HG02678 (cell line): ENCODE measurements around the gene TFDP3.

Experiments
- ATAC-seq: cut with Tn5 transposase; IDR thresholded peaks from one replicate; pipeline ENCODE4 v1.9.1; 2021; ENCODE audit warnings: mild to moderate bottlenecking, moderate library complexity; ENCODE audit not compliant: unreplicated experiment

TFDP3 gene

DNA sequence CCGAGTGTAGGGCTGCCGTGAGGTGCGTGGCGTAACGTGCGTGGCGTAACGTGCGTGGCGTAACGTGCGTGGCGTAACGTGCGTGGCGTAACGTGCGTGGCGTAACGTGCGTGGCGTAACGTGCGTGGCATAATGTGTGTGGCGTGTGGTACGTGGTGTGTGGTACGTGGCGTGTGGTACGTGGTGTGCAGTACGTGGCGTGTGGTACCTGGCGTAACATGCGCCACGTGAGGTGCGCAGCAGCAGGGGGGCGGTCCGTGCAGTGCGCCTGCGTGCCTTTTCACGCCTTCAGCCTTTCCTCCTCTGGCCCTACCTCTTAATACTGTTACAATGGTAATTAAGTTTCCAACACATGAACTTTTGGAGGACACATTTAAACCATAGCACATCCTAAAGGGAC is at the start of gene TFDP3:
Gene TFDP3, minus strand, starts transcription at position 26 of the 400 bp plus-strand sequence. CDS start 95 bp downstream, outside the sequence.
- no peak for ATAC-seq

DNA sequence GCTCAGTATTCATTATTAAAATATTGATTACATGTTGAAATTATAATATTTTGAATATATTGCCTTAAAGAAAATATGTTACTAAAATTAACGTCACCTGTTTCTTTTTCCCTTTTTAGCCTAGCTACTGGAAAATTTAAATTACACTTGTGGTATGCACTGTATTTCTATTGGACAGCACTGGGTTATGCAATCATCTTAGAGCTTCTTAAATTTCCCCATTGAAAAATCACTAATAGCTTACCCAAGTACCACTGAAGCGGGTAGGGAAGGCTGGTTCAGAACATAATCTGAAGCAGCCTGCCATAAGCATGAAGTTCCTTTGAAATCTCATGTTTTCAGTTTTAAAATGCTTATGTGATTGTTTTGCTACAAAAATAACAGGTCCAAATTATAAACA is 49.5 kb upstream of the TFDP3 start:
- ATAC-seq = no peak

- ATAC-seq = no peak
Observed at GRCh38 chrX:133265331-133265730, 47.2 kb upstream of the TFDP3 start.

- ATAC-seq = no peak
Observed at GRCh38 chrX:133258481-133258880, 40.3 kb upstream of the TFDP3 start.

GRCh38 chrX:133254666-133255065 is 36.5 kb upstream of the TFDP3 start:
- ATAC-seq = no peak

DNA sequence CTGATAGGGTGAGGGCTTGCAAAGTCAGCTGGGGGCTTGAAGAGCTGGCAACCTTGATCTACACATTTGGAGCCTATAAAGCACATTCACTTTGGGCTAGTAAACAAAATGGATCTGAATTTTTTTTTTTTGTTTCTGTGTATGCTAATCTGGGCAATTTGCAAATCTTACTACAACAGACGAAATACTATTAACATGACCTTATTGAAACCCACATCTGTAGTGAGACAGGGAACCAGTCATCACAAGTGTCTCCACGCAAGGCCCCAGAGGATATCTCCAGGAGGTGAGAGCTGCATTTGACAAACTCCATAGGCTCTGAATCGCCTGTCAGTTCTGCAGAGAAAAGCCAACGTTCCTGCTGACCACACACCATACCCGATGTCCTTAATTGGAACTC is 33.0 kb upstream of the TFDP3 start:
- no peak for ATAC-seq

DNA sequence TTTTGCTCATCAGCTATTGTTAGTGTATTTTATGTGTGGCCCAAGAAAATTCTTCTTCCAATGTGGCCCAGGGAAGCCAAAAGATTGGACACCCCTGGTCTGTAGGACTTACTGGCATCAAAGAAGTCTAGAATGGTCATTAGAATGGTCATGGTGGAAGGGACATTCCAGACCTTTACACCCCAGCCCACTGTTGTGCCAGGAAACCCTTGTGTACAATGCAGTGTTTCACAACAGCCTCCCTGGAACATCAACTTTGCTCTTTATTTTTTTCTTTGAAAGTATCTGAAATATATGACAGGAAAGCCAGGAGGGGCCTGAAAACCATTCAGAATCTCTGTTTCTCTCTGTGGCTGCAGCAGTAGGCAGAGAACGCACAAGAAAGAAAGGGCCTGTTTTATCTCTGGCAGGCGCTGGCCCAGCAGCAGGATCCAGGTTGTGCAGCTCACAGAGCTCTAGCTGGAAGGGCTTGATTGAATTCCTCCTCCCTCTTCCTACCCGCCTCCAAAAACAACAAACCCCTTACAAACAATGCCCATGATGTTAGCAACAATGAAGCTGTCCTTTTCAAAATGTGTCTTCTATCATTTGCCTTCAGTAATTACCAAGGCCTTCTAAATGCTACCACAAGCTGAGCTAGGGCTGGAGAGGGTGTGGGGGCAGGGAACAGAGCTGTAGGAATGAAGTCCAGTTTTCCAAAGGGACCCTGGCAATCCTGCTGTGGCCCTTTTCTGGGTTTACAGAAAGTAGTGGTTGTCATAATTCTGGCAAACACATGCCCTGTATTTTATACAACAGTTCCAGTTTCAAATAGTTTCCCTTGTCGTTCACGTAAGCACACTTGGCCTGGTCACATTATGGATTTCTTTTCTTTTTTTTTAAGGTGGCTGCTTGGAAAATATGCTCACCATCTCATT is 32.3 kb upstream of the TFDP3 start:
- no peak for ATAC-seq

DNA sequence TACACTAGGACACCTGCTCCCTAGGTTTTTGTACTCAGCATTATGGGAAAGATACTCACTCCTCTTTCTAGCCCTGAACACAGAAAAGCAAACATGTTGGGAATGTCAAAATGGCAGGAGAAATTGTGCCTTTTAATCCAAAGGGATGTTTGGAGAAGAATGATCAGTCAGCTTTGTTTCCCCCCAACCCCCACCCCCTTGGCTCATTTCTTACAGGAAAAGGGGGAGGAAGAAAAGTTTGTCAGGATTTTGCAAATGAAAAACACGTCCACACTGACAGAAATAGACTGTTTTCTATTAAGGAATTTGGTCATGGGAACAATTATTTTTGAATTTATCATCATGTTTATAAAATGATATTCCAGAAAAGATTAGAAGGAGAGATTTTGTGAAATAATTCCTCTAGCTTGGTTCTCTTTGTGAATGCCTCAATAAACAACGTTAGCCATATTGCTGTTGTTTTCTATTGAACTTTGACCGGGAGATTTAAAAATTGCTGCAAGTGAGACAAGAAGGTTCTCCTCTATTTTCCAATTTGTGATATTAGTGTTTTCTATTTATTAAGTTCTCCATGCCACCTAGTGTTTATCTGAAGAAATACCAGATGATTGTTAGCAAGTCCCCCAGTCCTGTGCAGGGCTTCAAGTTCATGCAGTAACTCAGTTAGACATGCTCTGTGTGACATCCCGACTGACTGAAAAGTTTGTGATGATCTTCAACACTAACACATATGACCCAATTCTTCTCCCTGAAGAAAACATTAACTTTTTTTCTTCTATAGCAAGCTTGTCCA is 31.3 kb upstream of the TFDP3 start:
- ATAC-seq = no peak

DNA sequence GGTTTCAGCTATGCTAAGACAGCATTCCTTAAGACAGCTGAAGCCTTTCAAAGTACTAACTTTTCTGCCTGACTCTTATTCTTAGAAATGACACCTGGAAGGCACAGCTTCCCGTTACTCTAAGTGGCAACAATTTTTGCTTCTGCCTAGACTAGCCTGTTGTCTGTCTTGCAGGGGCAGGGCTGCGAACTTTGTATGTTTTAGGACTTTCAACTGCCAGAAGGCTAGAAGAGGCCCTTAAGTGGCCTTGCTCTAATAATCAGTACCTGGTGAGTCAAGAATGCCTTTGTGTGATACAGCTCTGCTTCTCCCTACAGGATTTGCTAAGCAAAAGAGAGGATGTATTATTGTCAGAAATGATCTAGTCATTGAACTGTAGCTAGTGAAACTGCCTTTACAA is 30.0 kb upstream of the TFDP3 start:
- no peak for ATAC-seq

DNA sequence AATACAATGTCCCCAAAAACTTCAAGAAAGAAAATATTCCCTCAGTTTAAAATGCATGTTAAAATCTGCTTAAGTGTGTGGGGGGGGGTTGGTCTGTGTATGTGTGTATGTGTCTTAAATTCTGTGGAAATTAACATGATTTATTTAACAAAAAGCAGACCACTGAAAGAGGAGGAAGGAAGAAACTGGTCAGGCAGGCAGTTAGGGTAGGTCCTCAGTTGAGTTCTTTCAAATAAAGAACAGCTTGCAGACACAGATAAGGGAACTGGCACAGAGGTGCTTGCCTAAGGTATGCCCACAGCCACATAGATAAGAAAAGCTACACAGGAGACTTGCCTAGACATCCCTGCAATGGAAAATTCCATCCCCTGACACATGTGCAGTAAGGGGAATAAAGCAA is 28.8 kb upstream of the TFDP3 start:
- no peak for ATAC-seq

- no peak for ATAC-seq
Observed at GRCh38 chrX:133235830-133236229, 17.7 kb upstream of the TFDP3 start.

DNA sequence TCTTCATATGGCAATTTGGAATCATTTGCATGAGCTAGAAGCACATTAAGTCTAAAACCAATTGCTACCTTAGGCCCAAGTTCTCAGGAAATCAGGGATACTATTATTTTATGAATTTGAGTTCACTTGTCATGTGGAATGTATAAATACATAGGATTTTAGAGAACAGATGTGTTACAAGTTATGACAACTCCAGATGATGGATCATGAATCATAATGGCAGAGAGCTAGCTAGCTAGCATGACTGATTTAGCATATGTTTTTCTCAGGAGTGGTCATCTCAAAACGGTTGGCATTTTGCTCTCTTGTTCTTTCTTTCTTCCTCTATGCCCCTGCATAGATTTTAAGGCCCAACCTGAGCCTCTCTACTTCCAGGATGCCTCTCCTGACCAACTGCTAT is 14.2 kb upstream of the TFDP3 start:
- ATAC-seq = no peak

DNA sequence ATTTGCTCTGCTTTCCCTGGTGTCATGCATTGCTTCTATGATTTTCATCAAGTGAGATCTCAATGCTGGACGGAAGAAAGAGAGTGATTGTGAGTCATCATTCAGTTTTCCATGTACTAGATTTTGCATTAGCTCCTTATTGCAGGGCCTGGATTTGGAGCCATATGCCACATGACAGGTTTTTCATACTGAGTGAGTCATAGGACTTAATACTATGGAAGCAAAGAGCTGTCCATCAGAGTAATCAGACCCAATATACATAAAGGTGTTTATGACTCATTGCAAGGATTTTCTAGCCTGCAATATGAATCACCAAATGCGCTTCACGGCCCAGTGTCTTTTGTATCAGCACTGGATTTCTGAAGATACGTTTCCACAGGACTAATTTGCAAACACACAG is 11.2 kb upstream of the TFDP3 start:
- ATAC-seq = no peak

GRCh38 chrX:133215747-133216146 is 2.4 kb downstream of the TFDP3 start:
- no peak for ATAC-seq

- ATAC-seq = no peak
Observed at GRCh38 chrX:133215017-133215416, 3.1 kb downstream of the TFDP3 start.

DNA sequence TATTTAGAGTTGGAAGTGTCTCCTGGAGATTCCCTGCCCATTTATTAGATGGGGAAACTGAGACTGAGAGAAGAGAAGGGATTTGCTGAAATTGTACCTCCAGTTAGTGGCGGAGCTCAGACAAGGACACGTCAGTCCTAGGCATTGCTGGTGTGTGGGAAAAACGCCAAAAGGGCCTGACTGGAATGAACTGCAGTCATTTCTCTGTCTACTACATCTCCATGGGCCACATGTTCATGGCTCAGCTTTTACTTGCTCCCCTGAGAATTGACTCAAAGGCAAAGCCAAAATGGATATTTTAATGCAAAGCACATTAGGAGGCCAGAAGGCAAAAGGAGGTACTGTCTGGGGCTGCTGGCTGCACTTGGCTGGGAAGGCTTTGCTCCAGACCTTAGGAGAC is 3.9 kb downstream of the TFDP3 start:
- ATAC-seq = no peak

- ATAC-seq = no peak
Observed at GRCh38 chrX:133213117-133213516, 5.0 kb downstream of the TFDP3 start.

DNA sequence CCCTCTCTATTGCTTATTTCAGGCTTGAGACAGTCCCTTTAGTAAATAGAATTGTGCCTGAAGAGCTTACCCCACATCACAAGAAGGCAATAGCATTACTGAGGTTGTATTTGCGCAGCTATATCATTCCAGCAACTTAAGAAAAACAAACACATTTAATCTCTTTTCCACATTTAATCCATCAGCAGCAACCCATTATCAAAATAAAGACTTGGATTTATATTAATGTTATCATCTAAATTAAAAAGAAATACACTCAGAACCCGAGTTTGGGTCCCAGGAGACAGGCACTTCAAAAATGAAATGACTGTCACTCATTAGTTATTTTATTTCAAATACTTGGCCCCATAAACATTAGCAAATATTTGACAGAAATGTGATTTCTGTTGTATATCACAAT is 10.4 kb downstream of the TFDP3 start:
- no peak for ATAC-seq

DNA sequence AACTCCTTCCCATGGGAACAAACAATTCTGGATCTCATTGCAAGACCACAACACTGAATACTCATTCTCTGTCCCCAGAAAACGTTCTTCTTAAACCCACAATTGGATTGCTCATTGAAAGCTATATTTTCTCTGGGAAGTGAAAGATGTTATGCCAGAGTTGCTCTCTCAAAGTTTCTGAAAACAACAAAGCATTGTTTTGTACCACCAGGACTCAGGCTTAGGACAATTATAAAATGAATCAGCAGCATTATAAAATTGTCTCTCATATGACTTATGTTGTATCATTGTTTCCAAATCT is 26.5 kb downstream of the TFDP3 start:
- ATAC-seq = no peak

- ATAC-seq = no peak
Observed at GRCh38 chrX:133190877-133191738, 27.0 kb downstream of the TFDP3 start.

GRCh38 chrX:133189195-133189594 is 29.0 kb downstream of the TFDP3 start:
- no peak for ATAC-seq
